Breast epithelium (tissue), 3 donors: Measurements from ENCODE around the gene VSTM2L.

Experiments used
- CTCF ChIP-seq, 3 donors: fragments of 450-650 bp; IDR thresholded peaks; one replicate each; pipeline ENCODE4 v1.5.1; 2016 to 2017; ENCODE audit warnings: antibody characterized with exemption in 3 of 3, mild to moderate bottlenecking in 3 of 3, moderate library complexity in 3 of 3
- POLR2A ChIP-seq: fragments of 450-650 bp; IDR thresholded peaks from one replicate; pipeline ENCODE4 v1.6.1; 2016; ENCODE audit warnings: antibody characterized with exemption, mild to moderate bottlenecking, moderate library complexity
- POLR2AphosphoS5 ChIP-seq, 3 donors: sonication (generic); formaldehyde crosslinking; IDR thresholded peaks; one replicate each; pipeline ENCODE4 v1.6.1; 2017; ENCODE audit warnings: antibody characterized with exemption in 3 of 3

GRCh38 chr20:37896932-37897548, 5.9 kb upstream of the VSTM2L start:
- TF ChIP-seq CTCF (IDR thresholded peaks at IDR 0.05), result no peak
- TF ChIP-seq POLR2AphosphoS5 (IDR thresholded peaks at IDR 0.05), result no peak
- no peak for TF ChIP-seq POLR2A
